SK-MEL-5 (cell line): ENCODE data around the gene PKLR. TPM values are rescaled to one million over a fixed set of nuclear protein-coding genes. Genes with fewer than 3 reads are reported as not detected.
A peak's percentile ranks its signal among the peaks of the same experiment; 100 is the strongest.

Experiments
- DNase-seq: peaks from one replicate; pipeline ENCODE4 v3.0.0-alpha.2; 2016; ENCODE audit warnings: low read depth, low spot score
- in situ Hi-C: cut with HindIII; loops from 2 replicates; pipeline ENCODE4 v1.10.0; 2016; ENCODE audit warnings: low sequenced_read_pairs, high pct_unique_total_duplicates, low pct_unique_long_range_greater_than_20kb
- total RNA-seq: library from RNA; depleted of rRNA; stranded (reverse); fragments of >200 nt; shearing (Covaris generic); gene quantifications from 2 replicates; pipeline ENCODE4 v1.2.3, GENCODE V29; 2014

PKLR gene
- total RNA-seq, 1 experiment from 2014 or later, result 0.11 TPM

- DNase-seq, result peak; percentile 58
- in situ Hi-C loops, result no loop called here
Observed at GRCh38 chr1:155272466-155273342, 28.5 kb downstream of the PKLR start.

- DNase-seq, result no peak
- in situ Hi-C loops, result no loop called here
Observed at GRCh38 chr1:155269381-155269780, 31.9 kb downstream of the PKLR start.

DNA sequence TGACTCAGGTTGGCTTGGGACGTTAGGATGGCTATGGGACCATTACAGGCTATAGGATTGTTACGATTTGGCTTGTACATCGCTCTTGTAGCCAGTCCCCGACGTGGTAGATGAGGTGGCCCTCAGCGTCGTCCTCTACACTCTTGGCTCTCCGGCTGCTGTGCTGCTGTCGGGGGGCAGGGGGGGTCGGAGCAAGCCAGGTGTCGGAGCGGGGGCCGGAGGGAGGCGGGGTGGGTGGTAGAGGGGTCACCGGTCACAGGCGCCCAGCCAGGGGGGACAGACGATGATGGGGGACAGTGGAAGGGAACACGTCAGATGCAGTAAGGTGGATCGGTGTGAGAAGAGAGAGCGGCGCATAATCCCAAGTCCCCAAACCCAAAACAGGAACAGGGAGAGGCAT is 32.6 kb downstream of the PKLR start:
- in situ Hi-C loops, result no loop called here
- DNase-seq, result no peak

DNA sequence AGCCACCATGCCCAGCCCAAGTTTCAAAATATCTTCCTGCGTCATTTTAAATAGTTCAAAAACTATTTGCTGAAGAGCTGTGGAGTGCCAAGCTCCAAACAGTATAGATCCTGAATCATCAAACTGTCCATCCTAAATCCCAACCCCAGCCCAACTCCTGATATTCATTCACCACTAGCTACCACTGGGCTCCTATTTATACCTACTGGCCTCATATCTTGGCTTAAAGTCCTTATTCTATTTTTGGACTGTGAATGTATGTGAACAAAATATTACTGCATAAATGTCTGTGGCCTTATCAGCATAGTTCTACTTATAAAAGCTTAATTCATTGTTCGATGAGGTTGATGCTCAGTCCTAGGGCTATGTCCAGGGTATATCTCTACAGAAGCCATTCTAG is 33.9 kb downstream of the PKLR start:
- in situ Hi-C loops, result no loop called here
- DNase-seq, result no peak

- DNase-seq, result no peak
- in situ Hi-C loops, result no loop called here
Observed at GRCh38 chr1:155266553-155266952, 34.7 kb downstream of the PKLR start.

DNA sequence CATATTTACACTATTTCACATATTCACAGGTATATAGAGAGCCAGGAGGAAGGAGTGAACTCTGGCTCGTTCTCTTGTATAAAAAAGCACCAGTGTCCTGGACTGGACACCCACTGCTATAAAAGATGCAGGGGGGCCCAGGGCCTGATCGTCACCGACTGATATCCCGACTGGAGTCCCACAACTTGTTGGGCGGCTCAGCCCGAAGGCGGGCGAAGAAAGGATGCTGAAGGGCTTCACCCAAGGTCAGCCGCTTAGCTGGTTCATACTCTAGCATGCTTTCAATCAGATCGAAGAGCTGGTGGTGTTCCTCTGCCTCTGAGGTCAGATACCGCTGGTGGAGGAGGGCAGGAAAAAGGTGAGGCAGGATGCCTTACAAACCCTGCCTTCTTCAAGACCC is 38.2 kb downstream of the PKLR start:
- DNase-seq, result no peak
- in situ Hi-C loops, result no loop called here

GRCh38 chr1:155261852-155262673 is 39.2 kb downstream of the PKLR start, which contains the start of gene SCAMP3:
SCAMP3 (minus strand) TSS chr1:155262360; CDS start chr1:155262151, 209 bp downstream.
- in situ Hi-C loops, result no loop called here
- peak; percentile 100 for DNase-seq

DNA sequence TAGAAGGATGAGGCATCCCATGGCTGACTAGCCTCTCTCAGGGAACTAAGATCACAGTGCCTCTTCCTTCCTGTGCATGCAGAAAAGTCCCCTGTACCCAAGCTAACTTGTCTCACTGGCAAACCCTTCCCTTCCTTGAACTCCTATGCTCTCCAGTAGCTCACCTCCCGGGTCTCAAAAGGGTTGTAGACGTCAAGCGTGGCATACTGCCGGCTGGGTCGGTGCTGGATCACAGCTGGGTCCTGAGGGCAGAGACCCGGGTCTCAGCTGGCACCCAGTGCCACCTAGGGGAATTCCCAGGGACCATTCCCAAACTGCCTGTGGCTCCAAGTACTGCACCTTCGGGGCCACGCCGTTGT is 39.8 kb downstream of the PKLR start:
- in situ Hi-C loops, result no loop called here

DNA sequence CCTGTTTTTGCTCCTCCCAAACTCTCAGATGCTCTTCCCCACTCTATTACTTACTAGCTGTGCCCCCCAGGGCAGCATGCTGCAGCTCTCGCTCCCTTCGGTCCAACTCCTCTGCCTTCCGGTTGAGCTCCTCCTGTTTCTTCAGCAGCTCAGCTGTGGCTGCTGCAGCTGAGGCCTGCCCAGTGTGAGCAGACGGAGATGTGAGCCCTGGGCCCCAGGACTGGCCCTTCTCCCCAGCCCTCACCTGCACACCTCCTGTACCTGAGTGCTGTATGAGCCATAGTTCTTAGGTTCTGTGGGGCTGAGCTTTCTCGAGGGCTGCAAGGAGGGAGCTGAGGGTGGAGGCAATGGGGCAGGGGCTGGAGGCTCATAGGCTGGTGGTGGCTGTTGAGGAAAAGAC is 41.0 kb downstream of the PKLR start:
- in situ Hi-C loops, result no loop called here
- no peak for DNase-seq

More for the DNA sequence above, 39.8 kb downstream of the PKLR start:
- DNase-seq, result no peak

DNA sequence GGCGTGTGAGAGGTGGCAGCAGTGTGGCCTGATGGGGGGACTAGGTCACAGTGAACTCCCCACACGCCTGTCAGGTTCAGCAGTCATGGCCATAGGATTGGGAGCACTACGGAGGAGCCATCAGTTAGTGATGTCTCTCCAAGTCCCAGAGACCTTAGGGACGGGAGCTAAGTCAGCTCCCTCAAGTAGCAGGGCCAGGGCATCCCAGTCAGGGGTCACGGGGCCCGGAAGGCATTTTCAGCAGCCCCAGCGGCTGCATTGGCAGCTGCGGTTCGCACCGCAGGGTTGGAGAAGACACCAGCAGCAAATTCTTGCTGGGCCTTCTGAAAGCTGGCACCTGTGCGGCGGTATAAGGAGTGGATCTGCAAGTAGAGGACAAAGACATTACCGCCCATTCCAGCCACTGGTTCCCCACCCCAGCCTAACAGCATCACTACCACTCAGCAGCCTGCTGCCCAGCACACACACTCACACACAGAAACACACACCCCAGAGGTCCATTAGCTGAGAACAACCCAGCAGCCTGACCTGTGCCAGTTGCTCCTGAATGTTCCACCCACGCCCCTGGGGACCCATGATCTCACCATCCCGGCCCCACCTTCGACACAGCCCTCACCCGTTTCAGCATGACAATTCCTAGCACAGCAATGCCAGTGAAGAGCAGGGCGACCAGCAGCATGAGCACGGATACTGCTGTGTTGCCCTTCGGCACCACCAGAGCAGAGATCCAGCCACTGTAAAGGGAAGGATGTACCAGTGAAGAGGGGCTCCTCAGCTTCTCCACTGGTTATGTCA is 45.0 kb downstream of the PKLR start:
- no peak for DNase-seq
- in situ Hi-C loops, result no loop called here

DNA sequence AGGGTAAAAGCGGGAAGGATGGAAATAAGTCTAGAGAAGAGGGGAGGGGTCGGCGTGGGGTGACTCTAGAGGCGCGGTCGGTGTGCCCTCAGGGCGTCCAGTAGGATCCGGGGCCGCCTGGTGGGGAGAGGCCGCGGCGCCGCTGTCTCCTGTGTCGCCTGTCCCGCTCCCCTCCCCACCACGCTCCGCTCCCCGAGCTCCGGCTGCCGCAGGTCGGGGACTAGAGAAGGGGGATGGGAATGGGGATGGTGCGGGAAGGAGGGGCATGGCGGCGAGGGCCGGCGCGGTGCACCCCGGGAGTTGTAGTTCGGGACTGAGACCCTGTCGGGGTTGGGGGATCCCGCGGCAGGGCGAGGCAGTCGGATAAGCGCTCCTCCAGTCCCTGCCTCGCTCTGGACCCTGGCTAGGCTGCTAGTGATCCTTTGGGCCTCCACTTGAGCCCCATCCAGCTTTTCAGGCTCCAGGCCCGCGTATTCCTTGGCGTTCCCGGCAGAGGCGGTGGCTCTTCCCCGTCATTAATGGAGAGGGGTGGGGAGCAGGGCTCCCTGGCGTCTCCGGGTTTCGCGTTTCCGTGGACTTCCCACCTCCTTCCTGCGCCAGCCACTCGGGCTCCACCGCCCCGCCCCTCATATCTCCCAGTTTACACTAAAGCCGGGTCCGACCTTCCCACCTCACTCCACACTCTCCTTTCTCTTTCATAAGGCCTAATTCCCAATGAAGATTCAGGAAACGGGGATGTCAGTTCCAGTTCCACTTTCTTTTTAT is 45.8 kb downstream of the PKLR start, which contains the start of gene ENTREP3:
Gene ENTREP3 (minus strand): TSS at position 241 of the 765 bp plus-strand sequence. CDS start 606 bp downstream, outside the sequence.
- peak; percentile 86 for DNase-seq
- in situ Hi-C loops, result no loop called here

DNA sequence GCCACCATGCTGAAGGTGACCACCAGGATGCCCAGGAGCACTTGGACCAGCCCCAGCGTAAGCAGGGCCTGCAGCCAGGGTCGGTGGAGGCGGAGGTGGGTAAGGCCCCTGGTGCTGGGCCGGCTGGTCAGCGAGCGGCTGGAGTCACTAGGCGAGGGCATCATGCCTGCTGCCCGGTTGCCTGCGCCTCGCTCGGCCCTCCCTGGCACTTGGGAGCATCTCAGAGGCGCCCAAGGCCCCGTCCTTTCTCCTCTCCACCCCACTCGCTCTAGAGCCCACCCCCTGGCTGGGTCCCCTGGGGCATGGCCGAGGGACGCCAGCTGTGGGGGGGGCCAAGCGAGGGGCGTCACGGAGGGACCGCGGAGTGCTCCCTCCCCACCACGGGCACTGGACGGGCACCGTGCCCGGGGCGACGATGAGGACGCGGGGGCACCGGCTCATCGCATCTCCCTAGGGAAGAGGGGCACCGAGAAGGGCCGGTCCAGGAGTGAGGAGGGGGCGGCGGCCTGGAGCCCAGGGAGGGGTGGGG is 46.5 kb downstream of the PKLR start:
- in situ Hi-C loops, result no loop called here

GRCh38 chr1:155254228-155254713 is 47.0 kb downstream of the PKLR start:
- no peak for DNase-seq
- in situ Hi-C loops, result no loop called here

More for the DNA sequence above, 46.5 kb downstream of the PKLR start:
- no peak for DNase-seq

- in situ Hi-C loops, result no loop called here
- DNase-seq, result no peak
Observed at GRCh38 chr1:155253797-155254196, 47.4 kb downstream of the PKLR start.

- no peak for DNase-seq
- in situ Hi-C loops, result no loop called here
Observed at GRCh38 chr1:155253208-155253607, 48.0 kb downstream of the PKLR start.

DNA sequence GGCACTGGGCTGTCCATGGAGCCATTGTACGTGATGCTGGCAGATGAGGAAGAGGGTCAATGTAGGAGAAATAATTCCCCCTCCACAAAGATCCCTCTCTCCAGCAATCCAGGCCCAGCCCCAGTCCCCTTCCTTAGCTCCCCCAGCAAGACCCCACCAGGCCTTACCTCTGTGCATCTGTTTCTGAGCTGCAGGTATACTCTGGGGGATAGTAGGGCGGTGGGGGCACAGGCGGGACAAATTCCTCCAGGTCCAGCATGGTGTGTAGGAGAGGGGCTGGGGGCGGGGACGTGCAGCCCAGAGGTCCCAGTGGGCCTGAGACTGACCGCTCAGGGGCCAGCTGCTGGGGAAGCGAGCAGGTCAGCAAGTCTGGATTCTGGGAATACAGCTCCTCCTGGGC is 49.7 kb downstream of the PKLR start:
- no peak for DNase-seq
- in situ Hi-C loops, result no loop called here
